ENCODE results near the gene ZNF576.

DNA sequence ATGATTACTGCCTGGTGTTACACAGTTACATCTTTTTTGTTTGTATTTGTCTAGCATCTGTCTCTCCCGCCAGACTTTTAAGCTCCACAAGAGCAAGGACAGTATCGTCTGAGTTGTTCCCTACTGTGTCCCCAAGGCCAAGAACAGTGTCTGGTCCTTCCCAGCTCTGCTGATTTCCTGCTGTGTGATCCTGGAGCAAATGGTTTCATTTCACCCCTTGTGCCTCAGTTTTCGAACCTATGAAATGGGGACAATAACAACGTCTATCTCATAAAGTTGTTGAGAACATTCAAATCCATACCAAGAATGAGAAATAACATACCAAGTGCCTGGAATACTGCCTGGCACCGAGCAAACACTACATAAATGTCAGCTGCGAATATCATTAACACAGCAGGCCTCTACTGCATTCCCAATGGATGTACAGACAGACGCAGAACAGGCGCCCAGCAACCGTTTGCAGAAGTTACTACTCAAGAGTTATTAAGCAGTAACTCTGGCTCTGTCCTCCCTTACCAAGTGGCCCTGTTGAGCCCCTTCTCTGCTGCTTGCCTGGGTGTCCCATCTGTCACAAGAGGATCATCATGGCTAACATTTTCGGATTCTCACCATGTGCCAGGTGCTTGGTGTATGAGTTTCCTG, 32.5 kb upstream of the ZNF576 start:
- TF ChIP-seq, protein P1, sequence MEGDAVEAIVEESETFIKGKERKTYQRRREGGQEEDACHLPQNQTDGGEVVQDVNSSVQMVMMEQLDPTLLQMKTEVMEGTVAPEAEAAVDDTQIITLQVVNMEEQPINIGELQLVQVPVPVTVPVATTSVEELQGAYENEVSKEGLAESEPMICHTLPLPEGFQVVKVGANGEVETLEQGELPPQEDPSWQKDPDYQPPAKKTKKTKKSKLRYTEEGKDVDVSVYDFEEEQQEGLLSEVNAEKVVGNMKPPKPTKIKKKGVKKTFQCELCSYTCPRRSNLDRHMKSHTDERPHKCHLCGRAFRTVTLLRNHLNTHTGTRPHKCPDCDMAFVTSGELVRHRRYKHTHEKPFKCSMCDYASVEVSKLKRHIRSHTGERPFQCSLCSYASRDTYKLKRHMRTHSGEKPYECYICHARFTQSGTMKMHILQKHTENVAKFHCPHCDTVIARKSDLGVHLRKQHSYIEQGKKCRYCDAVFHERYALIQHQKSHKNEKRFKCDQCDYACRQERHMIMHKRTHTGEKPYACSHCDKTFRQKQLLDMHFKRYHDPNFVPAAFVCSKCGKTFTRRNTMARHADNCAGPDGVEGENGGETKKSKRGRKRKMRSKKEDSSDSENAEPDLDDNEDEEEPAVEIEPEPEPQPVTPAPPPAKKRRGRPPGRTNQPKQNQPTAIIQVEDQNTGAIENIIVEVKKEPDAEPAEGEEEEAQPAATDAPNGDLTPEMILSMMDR (IDR thresholded peaks at IDR 0.05; ENCODE audit: poor library complexity, severe bottlenecking) = no peak
- TF ChIP-seq SMC3 (conservative IDR thresholded peaks at IDR 0.05; ENCODE audit: poor library complexity) = no peak
- no peak for TF ChIP-seq EZH2 (IDR thresholded peaks at IDR 0.05; ENCODE audit: borderline replicate concordance, insufficient read depth, low read length, poor library complexity, severe bottlenecking)
- no peak for TF ChIP-seq POLR2AphosphoS5 (IDR thresholded peaks at IDR 0.05)
- TF ChIP-seq, protein P2, sequence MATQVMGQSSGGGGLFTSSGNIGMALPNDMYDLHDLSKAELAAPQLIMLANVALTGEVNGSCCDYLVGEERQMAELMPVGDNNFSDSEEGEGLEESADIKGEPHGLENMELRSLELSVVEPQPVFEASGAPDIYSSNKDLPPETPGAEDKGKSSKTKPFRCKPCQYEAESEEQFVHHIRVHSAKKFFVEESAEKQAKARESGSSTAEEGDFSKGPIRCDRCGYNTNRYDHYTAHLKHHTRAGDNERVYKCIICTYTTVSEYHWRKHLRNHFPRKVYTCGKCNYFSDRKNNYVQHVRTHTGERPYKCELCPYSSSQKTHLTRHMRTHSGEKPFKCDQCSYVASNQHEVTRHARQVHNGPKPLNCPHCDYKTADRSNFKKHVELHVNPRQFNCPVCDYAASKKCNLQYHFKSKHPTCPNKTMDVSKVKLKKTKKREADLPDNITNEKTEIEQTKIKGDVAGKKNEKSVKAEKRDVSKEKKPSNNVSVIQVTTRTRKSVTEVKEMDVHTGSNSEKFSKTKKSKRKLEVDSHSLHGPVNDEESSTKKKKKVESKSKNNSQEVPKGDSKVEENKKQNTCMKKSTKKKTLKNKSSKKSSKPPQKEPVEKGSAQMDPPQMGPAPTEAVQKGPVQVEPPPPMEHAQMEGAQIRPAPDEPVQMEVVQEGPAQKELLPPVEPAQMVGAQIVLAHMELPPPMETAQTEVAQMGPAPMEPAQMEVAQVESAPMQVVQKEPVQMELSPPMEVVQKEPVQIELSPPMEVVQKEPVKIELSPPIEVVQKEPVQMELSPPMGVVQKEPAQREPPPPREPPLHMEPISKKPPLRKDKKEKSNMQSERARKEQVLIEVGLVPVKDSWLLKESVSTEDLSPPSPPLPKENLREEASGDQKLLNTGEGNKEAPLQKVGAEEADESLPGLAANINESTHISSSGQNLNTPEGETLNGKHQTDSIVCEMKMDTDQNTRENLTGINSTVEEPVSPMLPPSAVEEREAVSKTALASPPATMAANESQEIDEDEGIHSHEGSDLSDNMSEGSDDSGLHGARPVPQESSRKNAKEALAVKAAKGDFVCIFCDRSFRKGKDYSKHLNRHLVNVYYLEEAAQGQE (IDR thresholded peaks at IDR 0.05; ENCODE audit: borderline replicate concordance) = no peak
- no peak for TF ChIP-seq EP300 (conservative IDR thresholded peaks at IDR 0.05; ENCODE audit: poor library complexity, severe bottlenecking)
- no peak for TF ChIP-seq TAF1 (IDR thresholded peaks at IDR 0.05; ENCODE audit: low read depth)
- no peak for TF ChIP-seq MXI1 (conservative IDR thresholded peaks at IDR 0.05; ENCODE audit: poor library complexity, severe bottlenecking)
